Caco-2 (cell line): Measurements from ENCODE around the gene SLC37A1. TPM values are rescaled to one million over a fixed set of nuclear protein-coding genes. Genes with fewer than 3 reads are reported as not detected.

Experiments
- BruUV-seq: library from RNA; stranded (reverse); fragments of 400-500 nt; replicated peaks from 2 replicates; lab custom pipeline; 2021; lab: Mats Ljungman, UMichigan
- CTCF ChIA-PET: fragments of 300-600 bp; sonication (Branson Sonifier 250); formaldehyde crosslinking; loops from one replicate; lab custom pipeline; 2022; ENCODE audit warnings: antibody characterized with exemption; lab: Charles Lee
- POLR2A ChIA-PET: fragments of 300-600 bp; sonication (Branson Sonifier 250); formaldehyde crosslinking; loops from one replicate; lab custom pipeline; 2022; ENCODE audit warnings: antibody characterized with exemption; lab: Charles Lee
- DNase-seq, 2 experiments: peaks; one replicate each; pipeline versions ENCODE4 v3.0.0 to v3.0.0-alpha.2; 2020 to 2022
- H3K27me3 ChIP-seq: replicated peaks from 2 replicates; pipeline ENCODE4 v1.6.0; 2011; ENCODE audit warnings: low read length; ENCODE audit not compliant: control insufficient read depth, insufficient read depth
- H3K36me3 ChIP-seq: 2 replicates; pipeline ENCODE4 v1.5.1; 2011; ENCODE audit warnings: low read length; ENCODE audit not compliant: control insufficient read depth, insufficient read depth
- H3K4me1 ChIP-seq: fragments of 250-450 bp; sonication (Bioruptor Pico); 2 replicates; pipeline ENCODE4 v1.5.1; 2020; ENCODE audit warnings: mild to moderate bottlenecking
- H3K4me3 ChIP-seq: 2 replicates; pipeline ENCODE4 v1.5.1; 2011; ENCODE audit warnings: low read depth, mild to moderate bottlenecking, control low read depth, low read length
- H3K9me3 ChIP-seq: fragments of 250-450 bp; sonication (Bioruptor Pico); 2 replicates; pipeline ENCODE4 v1.5.1; 2020; ENCODE audit warnings: mild to moderate bottlenecking, moderate library complexity
- H3K27ac Mint-ChIP-seq: one replicate; pipeline ENCODE4 v1.8.0; 2022; ENCODE audit warnings: mixed read lengths; ENCODE audit not compliant: unreplicated experiment
- H3K27me3 Mint-ChIP-seq: one replicate; pipeline ENCODE4 v1.8.0; 2022; ENCODE audit warnings: mixed read lengths; ENCODE audit not compliant: insufficient read depth, unreplicated experiment
- H3K36me3 Mint-ChIP-seq: one replicate; pipeline ENCODE4 v1.8.0; 2022; ENCODE audit warnings: mild to moderate bottlenecking, mixed read lengths; ENCODE audit not compliant: insufficient read depth, unreplicated experiment
- H3K4me1 Mint-ChIP-seq: one replicate; pipeline ENCODE4 v1.8.0; 2022; ENCODE audit warnings: low read depth, mixed read lengths; ENCODE audit not compliant: unreplicated experiment
- H3K4me3 Mint-ChIP-seq: one replicate; pipeline ENCODE4 v1.8.0; 2022; ENCODE audit warnings: mild to moderate bottlenecking, moderate library complexity, mixed read lengths; ENCODE audit not compliant: unreplicated experiment
- H3K9me3 Mint-ChIP-seq: one replicate; pipeline ENCODE4 v1.8.0; 2022; ENCODE audit warnings: mixed read lengths; ENCODE audit not compliant: unreplicated experiment
- intact Hi-C: fragments of 100-400 bp; cut with micrococcal nuclease; formaldehyde crosslinking; loops from one replicate; pipeline ENCODE4 v1.10.0; 2022; ENCODE audit not compliant: unreplicated experiment
- total RNA-seq: library from RNA; stranded (reverse); gene quantifications from 2 replicates; pipeline ENCODE4 v1.2.3, GENCODE V29; 2022
- TF ChIP-seq, protein P1 (sequence below), 2 experiments: fragments of 200-600 bp in 1 of 2; IDR thresholded peaks; 1 replicate in 1 of 2; 2 replicates in 1 of 2; pipeline versions ENCODE4 v1.5.1 to v1.8.0; 2011 to 2022; ENCODE audit warnings: antibody characterized with exemption in 1 of 2, control low read depth in 1 of 2, inconsistent platforms in 1 of 2, low read depth in 1 of 2, low read length in 1 of 2, mild to moderate bottlenecking in 1 of 2, moderate library complexity in 1 of 2; ENCODE audit not compliant: insufficient read depth in 1 of 2, severe bottlenecking in 1 of 2, unreplicated experiment in 1 of 2

The SLC37A1 gene
- total RNA-seq, 1 experiment from 2014 or later: 9.8 TPM

DNA sequence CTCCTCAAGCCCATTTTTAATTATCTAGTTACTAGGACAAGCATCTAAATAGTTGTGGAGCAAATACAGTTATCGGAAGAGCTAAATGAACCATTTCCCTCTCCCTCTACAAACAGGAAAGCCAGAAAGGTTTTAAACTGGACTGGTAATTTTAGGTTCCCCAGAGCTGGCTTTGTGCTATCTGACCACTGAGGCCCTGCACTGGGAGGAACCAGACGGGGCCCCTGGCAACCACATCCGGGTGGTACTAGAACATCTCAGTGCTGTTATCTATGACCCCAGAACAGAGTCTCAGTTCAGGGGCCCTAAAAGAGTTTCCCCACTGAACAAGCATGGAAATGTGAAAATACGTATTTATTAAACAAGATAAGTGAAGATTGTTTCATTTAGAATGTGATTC lies 9.9 kb upstream of the SLC37A1 start:
- Histone ChIP-seq H3K36me3 (no peaks in the 10 kb centered on the region), H3K27me3 (no peaks in the 10 kb centered on the region), H3K9me3 (no peaks in the 10 kb centered on the region), H3K4me1 (peaks cover 11% of the 10 kb centered on the region), H3K4me3 (no peak overlapping the region)
- BruUV-seq: no TSS peak
- POLR2A ChIA-PET: no interaction called here
- DNase-seq: no peak
- CTCF ChIA-PET: no interaction called here
- Mint-ChIP-seq H3K36me3 (no peaks in the 10 kb centered on the region), H3K4me1 (peaks cover 12% of the 10 kb centered on the region), H3K27me3 (no peaks in the 10 kb centered on the region), H3K4me3 (no peak overlapping the region), H3K9me3 (no peaks in the 10 kb centered on the region), H3K27ac (no peak overlapping the region)
- TF ChIP-seq, protein P1, sequence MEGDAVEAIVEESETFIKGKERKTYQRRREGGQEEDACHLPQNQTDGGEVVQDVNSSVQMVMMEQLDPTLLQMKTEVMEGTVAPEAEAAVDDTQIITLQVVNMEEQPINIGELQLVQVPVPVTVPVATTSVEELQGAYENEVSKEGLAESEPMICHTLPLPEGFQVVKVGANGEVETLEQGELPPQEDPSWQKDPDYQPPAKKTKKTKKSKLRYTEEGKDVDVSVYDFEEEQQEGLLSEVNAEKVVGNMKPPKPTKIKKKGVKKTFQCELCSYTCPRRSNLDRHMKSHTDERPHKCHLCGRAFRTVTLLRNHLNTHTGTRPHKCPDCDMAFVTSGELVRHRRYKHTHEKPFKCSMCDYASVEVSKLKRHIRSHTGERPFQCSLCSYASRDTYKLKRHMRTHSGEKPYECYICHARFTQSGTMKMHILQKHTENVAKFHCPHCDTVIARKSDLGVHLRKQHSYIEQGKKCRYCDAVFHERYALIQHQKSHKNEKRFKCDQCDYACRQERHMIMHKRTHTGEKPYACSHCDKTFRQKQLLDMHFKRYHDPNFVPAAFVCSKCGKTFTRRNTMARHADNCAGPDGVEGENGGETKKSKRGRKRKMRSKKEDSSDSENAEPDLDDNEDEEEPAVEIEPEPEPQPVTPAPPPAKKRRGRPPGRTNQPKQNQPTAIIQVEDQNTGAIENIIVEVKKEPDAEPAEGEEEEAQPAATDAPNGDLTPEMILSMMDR (IDR thresholded peaks at IDR 0.05; ENCODE audit: insufficient read depth in 1 of 2, low read depth in 1 of 2, low read length in 1 of 2, severe bottlenecking in 1 of 2, unreplicated experiment in 1 of 2): no peak
- intact Hi-C loops: no loop called here

DNA sequence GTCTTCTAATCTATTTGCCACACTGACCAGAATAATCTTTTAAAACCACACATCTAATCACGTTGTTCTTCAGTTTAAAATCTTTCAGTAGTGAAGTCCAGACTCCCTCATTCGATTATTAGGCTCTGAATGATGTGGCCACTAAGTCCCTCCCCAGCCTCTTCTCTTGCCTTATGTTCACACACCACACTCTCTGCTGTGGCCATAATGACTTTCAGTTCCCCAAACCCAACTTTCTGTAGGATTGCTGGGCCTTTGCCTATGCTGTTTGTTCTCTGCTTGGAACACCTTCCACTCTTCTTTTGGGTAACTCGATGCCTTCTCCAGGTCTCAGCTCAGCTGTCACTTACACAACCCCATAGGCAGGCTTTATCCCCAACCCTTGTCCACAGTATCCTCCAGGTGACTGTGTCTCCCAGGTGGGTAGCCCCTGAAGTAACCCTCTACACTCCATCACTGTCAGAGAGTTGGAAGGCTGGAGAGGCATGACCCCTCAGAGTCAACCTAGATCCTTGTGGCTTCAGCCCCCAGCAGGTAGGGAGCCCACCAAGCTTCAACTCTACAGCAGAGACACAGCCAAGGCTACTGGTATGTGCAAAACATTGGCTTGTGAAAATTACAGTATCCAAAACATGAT lies 8.4 kb upstream of the SLC37A1 start:
- H3K27me3 Mint-ChIP-seq: no peaks in the 10 kb centered on the region
- H3K27ac Mint-ChIP-seq: no peak overlapping the region
- CTCF ChIA-PET: no interaction called here
- H3K4me1 Mint-ChIP-seq: peaks cover 27% of the 10 kb centered on the region
- BruUV-seq: no TSS peak
- TF ChIP-seq, protein P1 (IDR thresholded peaks at IDR 0.05; ENCODE audit: insufficient read depth in 1 of 2, low read depth in 1 of 2, low read length in 1 of 2, severe bottlenecking in 1 of 2, unreplicated experiment in 1 of 2): no peak
- peaks cover 20% of the 10 kb centered on the region for H3K4me1 ChIP-seq
- H3K27me3 ChIP-seq: no peaks in the 10 kb centered on the region
- no peak for DNase-seq
- POLR2A ChIA-PET: no interaction called here
- no peaks in the 10 kb centered on the region for H3K9me3 ChIP-seq
- no peaks in the 10 kb centered on the region for H3K9me3 Mint-ChIP-seq
- H3K36me3 ChIP-seq: no peaks in the 10 kb centered on the region
- H3K4me3 Mint-ChIP-seq: no peak overlapping the region
- no peak overlapping the region for H3K4me3 ChIP-seq
- H3K36me3 Mint-ChIP-seq: no peaks in the 10 kb centered on the region
- intact Hi-C loops: loop anchor here (5.0 kb wide), 1 partner anchor 38 kb away; no protein-coding TSS in a partner anchor

DNA sequence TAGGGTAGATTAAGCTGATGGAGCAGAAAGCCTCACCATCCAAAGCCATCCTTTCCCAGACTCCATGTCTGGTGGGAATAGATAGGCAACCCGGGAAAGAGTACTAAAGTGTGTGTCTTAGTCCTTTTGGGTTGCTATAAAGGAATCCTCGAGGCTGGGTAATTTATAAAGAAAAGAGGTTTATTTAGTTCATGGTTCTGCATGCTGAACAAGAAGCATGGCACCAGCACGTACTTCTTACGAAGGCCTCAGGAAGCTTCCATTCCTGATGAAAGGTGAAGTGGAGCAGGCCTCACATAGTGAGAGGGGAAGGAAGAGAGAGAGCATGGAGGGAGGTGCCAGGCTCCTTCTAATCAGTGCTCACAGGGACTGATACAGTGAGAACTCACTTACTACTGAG lies 6.2 kb upstream of the SLC37A1 start:
- BruUV-seq: no TSS peak
- H3K4me1 Mint-ChIP-seq: peaks cover 33% of the 10 kb centered on the region
- ChIA-PET CTCF (interaction anchor here (0.6 kb wide), 1 partner anchor 57 kb away, joined by 3 read pairs; no protein-coding TSS in a partner anchor), POLR2A (no interaction called here)
- no peaks in the 10 kb centered on the region for H3K9me3 ChIP-seq
- DNase-seq: no peak
- intact Hi-C loops: loop anchor here (5.0 kb wide), 1 partner anchor 40 kb away; no protein-coding TSS in a partner anchor
- no peaks in the 10 kb centered on the region for H3K27me3 ChIP-seq
- H3K36me3 ChIP-seq: no peaks in the 10 kb centered on the region
- TF ChIP-seq, protein P1 (IDR thresholded peaks at IDR 0.05; ENCODE audit: insufficient read depth in 1 of 2, low read depth in 1 of 2, low read length in 1 of 2, severe bottlenecking in 1 of 2, unreplicated experiment in 1 of 2): no peak
- H3K4me1 ChIP-seq: peaks cover 20% of the 10 kb centered on the region
- no peak overlapping the region for H3K4me3 Mint-ChIP-seq
- peak overlapping the region; percentile 86 for H3K27ac Mint-ChIP-seq
- no peak overlapping the region for H3K4me3 ChIP-seq
- no peaks in the 10 kb centered on the region for H3K9me3 Mint-ChIP-seq
- H3K27me3 Mint-ChIP-seq: no peaks in the 10 kb centered on the region
- H3K36me3 Mint-ChIP-seq: no peaks in the 10 kb centered on the region
